ENCODE data around the gene MLF2. TPM values are rescaled to one million over a fixed set of nuclear protein-coding genes. Genes with fewer than 3 reads are reported as not detected.

The MLF2 gene
- total RNA-seq, 1 experiment from 2014 or later: 309 TPM

DNA sequence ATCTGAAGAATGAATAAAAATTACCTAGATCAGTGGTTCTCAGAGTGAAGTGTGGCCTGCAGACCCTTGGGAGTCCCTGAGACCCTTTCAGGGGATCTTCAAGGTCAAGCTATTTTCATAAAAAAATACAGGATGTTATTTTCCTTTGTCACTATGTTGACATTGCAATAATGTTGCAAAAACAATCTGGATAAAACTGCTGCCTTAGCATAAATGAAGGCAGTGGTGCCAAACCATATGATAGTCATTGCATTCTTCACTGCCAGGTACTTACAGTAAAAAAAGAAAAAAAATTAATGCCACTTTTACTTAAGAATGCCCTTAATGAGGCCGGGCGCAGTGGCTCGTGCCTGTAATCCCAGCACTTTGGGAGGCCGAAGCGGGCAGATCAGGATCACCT lies 34.4 kb upstream of the MLF2 start:
- Histone ChIP-seq H2AFZ (ENCODE audit: low read depth, low read length, poor library complexity, severe bottlenecking) (no peak overlapping the region), H3K36me3 (ENCODE audit: control insufficient read depth in 1 of 2, insufficient read depth in 2 of 2, low read length in 2 of 2) (no peaks in the 10 kb centered on the region), H3K27me3 (ENCODE audit: insufficient read depth, low read length) (no peaks in the 10 kb centered on the region), H3K4me1 (ENCODE audit: control insufficient read depth in 1 of 2, insufficient read depth in 2 of 2, low read length in 2 of 2) (peaks cover 0 to 13% of the 10 kb centered on the region in 2 experiments; a peak in 3 of 4 replicates), H3K9me2 (ENCODE audit: insufficient read depth) (no peaks in the 10 kb centered on the region), H3K9me3 (ENCODE audit: control insufficient read depth in 1 of 2, insufficient read depth in 1 of 2, low read depth in 1 of 2, low read length in 2 of 2) (no peaks in the 10 kb centered on the region), H3K9ac (ENCODE audit: low read length) (no peak overlapping the region), H3K4me2 (ENCODE audit: low read length) (no peak overlapping the region), H3K27ac (ENCODE audit: low read depth, low read length) (no peak overlapping the region), H3K79me2 (ENCODE audit: insufficient read depth, low read length) (no peaks in the 10 kb centered on the region), H3K4me3 (replicated peaks in 1 of 2; ENCODE audit: low read depth in 1 of 2, low read length in 2 of 2) (no peak overlapping the region), H4K20me1 (ENCODE audit: insufficient read depth) (no peaks in the 10 kb centered on the region)
- ATAC-seq: no peak
- DNase-seq (ENCODE audit: low read depth, low spot score): no peak
- RAD21 ChIA-PET (ENCODE audit: low non-redundant PET in 1 of 2, low total read pairs in 2 of 2, uncharacterized antibody in 2 of 2, unreplicated experiment in 2 of 2): interaction anchor here in 1 of 2 experiments (0.6 kb wide), 1 partner anchor 17 kb away, joined by 4 read pairs; no protein-coding TSS in a partner anchor
- POLR2A ChIA-PET: interaction anchor here (1.2 kb wide), 1 partner anchor 174 kb away, joined by 3 read pairs; no protein-coding TSS in a partner anchor
- no TSS peak for BruUV-seq (replicated peaks)
- TF ChIP-seq TCF7L2 (IDR thresholded peaks at IDR 0.05; ENCODE audit: borderline replicate concordance, extremely low read depth, insufficient read depth, insufficient read length) (no peak), ZBTB33 (IDR thresholded peaks at IDR 0.05; ENCODE audit: extremely low read depth, insufficient replicate concordance, low read length) (no peak), JUND (IDR thresholded peaks at IDR 0.05) (no peak), SP1 (IDR thresholded peaks at IDR 0.05; ENCODE audit: low read depth) (no peak), CEBPB (IDR thresholded peaks at IDR 0.05; ENCODE audit: low read depth) (no peak), ELF1 (IDR thresholded peaks at IDR 0.05; ENCODE audit: borderline replicate concordance, low read depth) (no peak), YY1 (IDR thresholded peaks at IDR 0.05; ENCODE audit: extremely low read depth, insufficient replicate concordance, low read depth, low read length) (no peak), REST (IDR thresholded peaks at IDR 0.05; ENCODE audit: low read depth) (no peak), EZH2phosphoT487 (IDR thresholded peaks at IDR 0.05; ENCODE audit: borderline replicate concordance) (no peak), EZH2 (IDR thresholded peaks at IDR 0.05) (no peak), RAD21 (IDR thresholded peaks at IDR 0.05; ENCODE audit: low read depth) (no peak), FOSL1 (IDR thresholded peaks at IDR 0.05; ENCODE audit: low read depth) (no peak), POLR2AphosphoS5 (IDR thresholded peaks at IDR 0.05; ENCODE audit: low read depth, low read length) (no peak), SRF (IDR thresholded peaks at IDR 0.05; ENCODE audit: low read depth) (no peak)
- TF ChIP-seq, protein P1, sequence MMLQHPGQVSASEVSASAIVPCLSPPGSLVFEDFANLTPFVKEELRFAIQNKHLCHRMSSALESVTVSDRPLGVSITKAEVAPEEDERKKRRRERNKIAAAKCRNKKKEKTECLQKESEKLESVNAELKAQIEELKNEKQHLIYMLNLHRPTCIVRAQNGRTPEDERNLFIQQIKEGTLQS (IDR thresholded peaks at IDR 0.05): no peak
- TF ChIP-seq, protein P2, sequence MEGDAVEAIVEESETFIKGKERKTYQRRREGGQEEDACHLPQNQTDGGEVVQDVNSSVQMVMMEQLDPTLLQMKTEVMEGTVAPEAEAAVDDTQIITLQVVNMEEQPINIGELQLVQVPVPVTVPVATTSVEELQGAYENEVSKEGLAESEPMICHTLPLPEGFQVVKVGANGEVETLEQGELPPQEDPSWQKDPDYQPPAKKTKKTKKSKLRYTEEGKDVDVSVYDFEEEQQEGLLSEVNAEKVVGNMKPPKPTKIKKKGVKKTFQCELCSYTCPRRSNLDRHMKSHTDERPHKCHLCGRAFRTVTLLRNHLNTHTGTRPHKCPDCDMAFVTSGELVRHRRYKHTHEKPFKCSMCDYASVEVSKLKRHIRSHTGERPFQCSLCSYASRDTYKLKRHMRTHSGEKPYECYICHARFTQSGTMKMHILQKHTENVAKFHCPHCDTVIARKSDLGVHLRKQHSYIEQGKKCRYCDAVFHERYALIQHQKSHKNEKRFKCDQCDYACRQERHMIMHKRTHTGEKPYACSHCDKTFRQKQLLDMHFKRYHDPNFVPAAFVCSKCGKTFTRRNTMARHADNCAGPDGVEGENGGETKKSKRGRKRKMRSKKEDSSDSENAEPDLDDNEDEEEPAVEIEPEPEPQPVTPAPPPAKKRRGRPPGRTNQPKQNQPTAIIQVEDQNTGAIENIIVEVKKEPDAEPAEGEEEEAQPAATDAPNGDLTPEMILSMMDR (IDR thresholded peaks at IDR 0.05 in 2 of 3, conservative IDR thresholded peaks at IDR 0.05 in 1 of 3; ENCODE audit: borderline replicate concordance in 1 of 3, insufficient read depth in 1 of 3, low read depth in 2 of 3, low read length in 2 of 3): no peak
- CTCF ChIA-PET: interaction anchor here (0.7 to 1.6 kb wide), 4 partner anchors 9 to 48 kb away, joined by 3 to 4 read pairs (median 4); partner anchors contain the start of genes MLF2 and PTMS
- intact Hi-C loops (cut with micrococcal nuclease): no loop called here

Data from HCT116 (cell line).